Liver (tissue), 3 donors: ENCODE data around the gene USH1G.

Experiments used
- CTCF ChIP-seq: fragments of 150-350 bp; IDR thresholded peaks from 2 replicates; pipeline ENCODE4 v1.5.1; 2017; ENCODE audit warnings: improper control_type of control experiment, low read depth, low read length; ENCODE audit not compliant: missing input control
- HNF4A ChIP-seq, 2 donors: conservative IDR thresholded peaks; 2 replicates each; pipeline ENCODE4 v1.6.1; 2016; ENCODE audit warnings: antibody characterized with exemption in 2 of 2, mild to moderate bottlenecking in 2 of 2
- HNF4G ChIP-seq: IDR thresholded peaks from 2 replicates; pipeline ENCODE4 v1.6.1; 2016; ENCODE audit warnings: antibody characterized with exemption
- JUND ChIP-seq, 2 donors: IDR thresholded peaks; 2 replicates each; pipeline ENCODE4 v1.6.1; 2016; ENCODE audit warnings: antibody characterized with exemption in 2 of 2
- RAD21 ChIP-seq, 2 donors: IDR thresholded peaks; 2 replicates each; pipeline ENCODE4 v1.6.1; 2016; ENCODE audit warnings: antibody characterized with exemption in 2 of 2, mild to moderate bottlenecking in 2 of 2
- RXRA ChIP-seq, 2 donors: IDR thresholded peaks; 2 replicates each; pipeline ENCODE4 v1.6.1; 2017 to 2018; ENCODE audit warnings: antibody characterized with exemption in 2 of 2, mild to moderate bottlenecking in 1 of 2
- TAF1 ChIP-seq: conservative IDR thresholded peaks from 2 replicates; pipeline ENCODE4 v1.6.1; 2016; ENCODE audit warnings: antibody characterized with exemption, mild to moderate bottlenecking
- YY1 ChIP-seq: IDR thresholded peaks from 2 replicates; pipeline ENCODE4 v1.6.1; 2016; ENCODE audit warnings: antibody characterized with exemption, mild to moderate bottlenecking
- TF ChIP-seq, protein P1 (sequence below): IDR thresholded peaks from 2 replicates; pipeline ENCODE4 v1.6.1; 2016; ENCODE audit warnings: antibody characterized with exemption, mild to moderate bottlenecking
- donor health status: healthy.
- donor health status: healthy.

DNA sequence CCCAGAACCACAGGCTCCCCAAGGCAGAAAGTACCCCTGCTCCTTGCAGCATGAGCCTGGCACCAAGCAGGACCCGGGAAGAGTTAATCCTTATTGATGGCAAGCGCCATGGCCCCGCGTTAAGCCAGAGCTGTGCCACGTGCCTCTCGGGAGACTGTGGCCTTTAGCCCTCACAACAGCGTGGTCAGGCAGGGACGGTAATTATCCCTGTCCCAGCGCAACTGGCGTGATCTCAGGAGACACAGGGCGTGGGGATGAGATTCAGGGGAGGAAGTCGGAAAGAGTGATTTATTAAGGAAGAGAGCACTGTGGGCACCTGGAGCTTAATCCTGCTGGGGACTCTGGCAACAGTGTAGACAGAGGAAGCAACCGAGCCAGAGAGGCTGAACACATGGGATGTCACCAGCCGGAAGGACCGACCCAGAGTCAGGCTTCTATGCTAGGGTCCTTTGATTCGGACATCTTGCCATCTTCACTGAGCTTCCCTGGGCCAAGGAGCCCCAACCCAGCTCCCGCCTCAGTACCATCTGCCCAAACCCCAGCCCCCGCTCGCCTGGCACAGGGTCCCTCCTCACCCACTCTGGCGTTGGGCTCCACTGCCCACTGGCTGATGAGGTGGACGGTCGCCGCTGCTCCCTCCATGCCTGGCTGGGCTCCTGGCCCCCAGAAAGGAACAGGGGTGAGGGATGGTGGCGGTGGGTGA lies 29.5 kb upstream of the USH1G start:
- TF ChIP-seq YY1 = no peak
- no peak for TF ChIP-seq CTCF
- TF ChIP-seq RXRA (IDR thresholded peaks at IDR 0.05) = no peak
- no peak for TF ChIP-seq TAF1
- TF ChIP-seq JUND (IDR thresholded peaks at IDR 0.05) = no peak
- TF ChIP-seq, protein P1, sequence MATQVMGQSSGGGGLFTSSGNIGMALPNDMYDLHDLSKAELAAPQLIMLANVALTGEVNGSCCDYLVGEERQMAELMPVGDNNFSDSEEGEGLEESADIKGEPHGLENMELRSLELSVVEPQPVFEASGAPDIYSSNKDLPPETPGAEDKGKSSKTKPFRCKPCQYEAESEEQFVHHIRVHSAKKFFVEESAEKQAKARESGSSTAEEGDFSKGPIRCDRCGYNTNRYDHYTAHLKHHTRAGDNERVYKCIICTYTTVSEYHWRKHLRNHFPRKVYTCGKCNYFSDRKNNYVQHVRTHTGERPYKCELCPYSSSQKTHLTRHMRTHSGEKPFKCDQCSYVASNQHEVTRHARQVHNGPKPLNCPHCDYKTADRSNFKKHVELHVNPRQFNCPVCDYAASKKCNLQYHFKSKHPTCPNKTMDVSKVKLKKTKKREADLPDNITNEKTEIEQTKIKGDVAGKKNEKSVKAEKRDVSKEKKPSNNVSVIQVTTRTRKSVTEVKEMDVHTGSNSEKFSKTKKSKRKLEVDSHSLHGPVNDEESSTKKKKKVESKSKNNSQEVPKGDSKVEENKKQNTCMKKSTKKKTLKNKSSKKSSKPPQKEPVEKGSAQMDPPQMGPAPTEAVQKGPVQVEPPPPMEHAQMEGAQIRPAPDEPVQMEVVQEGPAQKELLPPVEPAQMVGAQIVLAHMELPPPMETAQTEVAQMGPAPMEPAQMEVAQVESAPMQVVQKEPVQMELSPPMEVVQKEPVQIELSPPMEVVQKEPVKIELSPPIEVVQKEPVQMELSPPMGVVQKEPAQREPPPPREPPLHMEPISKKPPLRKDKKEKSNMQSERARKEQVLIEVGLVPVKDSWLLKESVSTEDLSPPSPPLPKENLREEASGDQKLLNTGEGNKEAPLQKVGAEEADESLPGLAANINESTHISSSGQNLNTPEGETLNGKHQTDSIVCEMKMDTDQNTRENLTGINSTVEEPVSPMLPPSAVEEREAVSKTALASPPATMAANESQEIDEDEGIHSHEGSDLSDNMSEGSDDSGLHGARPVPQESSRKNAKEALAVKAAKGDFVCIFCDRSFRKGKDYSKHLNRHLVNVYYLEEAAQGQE = no peak
- TF ChIP-seq HNF4A (conservative IDR thresholded peaks at IDR 0.05) = no peak
- no peak for TF ChIP-seq HNF4G
- TF ChIP-seq RAD21 (IDR thresholded peaks at IDR 0.05) = no peak
